PC-3 (cell line): Measurements from ENCODE around the gene UGT1A3. TPM values are rescaled to one million over a fixed set of nuclear protein-coding genes. Genes with fewer than 3 reads are reported as not detected.
"Not testable (repeated sequence)": the region's sequence is repeated elsewhere in the genome, so short reads cannot be mapped to it uniquely, and the experiment has no call there.

Experiments
- ATAC-seq: fragments of 200-7000 bp; cut with Tn5 transposase; 2 replicates; pipeline ENCODE4 v1.9.1; 2020; ENCODE audit warnings: mild to moderate bottlenecking, moderate library complexity
- BruUV-seq: library from RNA; stranded (reverse); fragments of 400-500 nt; replicated peaks from 2 replicates; lab custom pipeline; 2021; lab: Mats Ljungman, UMichigan
- CTCF ChIA-PET: fragments of 300-600 bp; sonication (Branson Sonifier 250); formaldehyde crosslinking; loops from one replicate; lab custom pipeline; 2022; ENCODE audit warnings: antibody characterized with exemption; lab: Charles Lee
- POLR2A ChIA-PET: fragments of 300-600 bp; sonication (Branson Sonifier 250); formaldehyde crosslinking; loops from one replicate; lab custom pipeline; 2022; ENCODE audit warnings: antibody characterized with exemption; ENCODE audit not compliant: unreplicated experiment; lab: Charles Lee
- DNase-seq: peaks from one replicate; pipeline ENCODE4 v3.0.0-alpha.2; 2015
- H2AFZ ChIP-seq: fragments of 300-600 bp; sonication (generic); 2 replicates; pipeline ENCODE4 v1.6.0; 2016; ENCODE audit warnings: antibody characterized with exemption, low read length
- H3F3A ChIP-seq: fragments of 300-600 bp; sonication (generic); one replicate; pipeline ENCODE4 v1.6.0; 2017; ENCODE audit warnings: antibody characterized with exemption, low read length, control low read depth, mild to moderate bottlenecking; ENCODE audit not compliant: unreplicated experiment
- H3K27ac ChIP-seq: fragments of 300-600 bp; sonication (generic); 2 replicates; pipeline ENCODE4 v1.5.1; 2016; ENCODE audit warnings: mild to moderate bottlenecking, low read length
- H3K27me3 ChIP-seq: fragments of 300-600 bp; sonication (generic); 2 replicates; pipeline ENCODE4 v1.6.1; 2016; ENCODE audit warnings: low read length, mixed read lengths
- H3K36me3 ChIP-seq: fragments of 300-600 bp; sonication (generic); 2 replicates; pipeline ENCODE4 v1.6.1; 2016; ENCODE audit warnings: low read depth, mixed run types, low read length, mixed read lengths
- H3K4me1 ChIP-seq: fragments of 300-600 bp; sonication (generic); 2 replicates; pipeline ENCODE4 v1.5.1; 2016; ENCODE audit warnings: low read length; ENCODE audit not compliant: insufficient read depth
- H3K4me2 ChIP-seq: fragments of 300-600 bp; sonication (generic); 2 replicates; pipeline ENCODE4 v1.6.0; 2016; ENCODE audit warnings: low read length
- H3K4me3 ChIP-seq: fragments of 300-600 bp; sonication (generic); 2 replicates; pipeline ENCODE4 v1.5.1; 2016; ENCODE audit warnings: mild to moderate bottlenecking, low read length, mixed read lengths
- H3K79me2 ChIP-seq: fragments of 300-600 bp; sonication (generic); 2 replicates; pipeline ENCODE4 v1.6.1; 2017; ENCODE audit warnings: low read length, mixed read lengths
- H3K9ac ChIP-seq: fragments of 300-600 bp; sonication (generic); 2 replicates; pipeline ENCODE4 v1.6.0; 2016; ENCODE audit warnings: mild to moderate bottlenecking, low read length
- H3K9me2 ChIP-seq: fragments of 300-600 bp; sonication (generic); replicated peaks from 2 replicates; pipeline ENCODE4 v1.6.1; 2016; ENCODE audit warnings: mixed run types, low read length, mixed read lengths
- H3K9me3 ChIP-seq: fragments of 300-600 bp; sonication (generic); 2 replicates; pipeline ENCODE4 v1.6.1; 2016; ENCODE audit warnings: low read length, mixed read lengths
- H4K20me1 ChIP-seq: fragments of 300-600 bp; sonication (generic); 2 replicates; pipeline ENCODE4 v1.6.1; 2016; ENCODE audit warnings: low read length, mixed read lengths
- CTCF ChIP-seq: fragments of 300-600 bp; sonication (generic); conservative IDR thresholded peaks from 2 replicates; pipeline ENCODE4 v1.5.1; 2017; ENCODE audit warnings: antibody characterized with exemption, low read depth, mild to moderate bottlenecking, low read length
- EZH2 ChIP-seq: fragments of 300-600 bp; sonication (generic); IDR thresholded peaks from one replicate; pipeline ENCODE4 v1.6.1; 2017; ENCODE audit warnings: antibody characterized with exemption, mild to moderate bottlenecking, low read length; ENCODE audit not compliant: unreplicated experiment
- EZH2phosphoT487 ChIP-seq: fragments of 300-600 bp; sonication (generic); IDR thresholded peaks from 2 replicates; pipeline ENCODE4 v1.6.1; 2018; ENCODE audit warnings: mild to moderate bottlenecking, antibody characterized with exemption, low read length, borderline replicate concordance
- intact Hi-C: fragments of 100-400 bp; cut with micrococcal nuclease; formaldehyde crosslinking; loops from 2 replicates; pipeline ENCODE4 v1.9.0; 2023
- total RNA-seq: library from RNA; depleted of rRNA; stranded (reverse); fragments of >200 nt; gene quantifications from 2 replicates; pipeline ENCODE4 v1.2.3, GENCODE V29; 2014

The UGT1A3 gene
- total RNA-seq, 1 experiment from 2014 or later: not detected

- intact Hi-C loops: no loop called here
- no peak overlapping the region for H3K9ac ChIP-seq
- no peak for ATAC-seq
Measured at GRCh38 chr2:233746475-233747282, 17.8 kb downstream of the UGT1A3 start.

GRCh38 chr2:233747283-233747544 lies 18.4 kb downstream of the UGT1A3 start:
- Histone ChIP-seq H3K9me2 (no peaks in the 10 kb centered on the region), H3K27me3 (no peaks in the 10 kb centered on the region), H3K9ac (no peak overlapping the region), H3K4me2 (no peak overlapping the region), H2AFZ (no peak overlapping the region), H3F3A (no peaks in the 10 kb centered on the region), H3K36me3 (no peaks in the 10 kb centered on the region), H3K4me1 (no peaks in the 10 kb centered on the region), H3K4me3 (no peak overlapping the region), H3K9me3 (no peaks in the 10 kb centered on the region), H3K79me2 (no peaks in the 10 kb centered on the region), H3K27ac (no peak overlapping the region), H4K20me1 (no peaks in the 10 kb centered on the region)
- no TSS peak for BruUV-seq
- ChIA-PET CTCF (no interaction called here), POLR2A (no interaction called here)
- intact Hi-C loops: no loop called here
- TF ChIP-seq EZH2 (no peak), EZH2phosphoT487 (no peak), CTCF (no peak)
- ATAC-seq: no peak
- DNase-seq: no peak

More at GRCh38 chr2:233746475-233747282, 17.8 kb downstream of the UGT1A3 start:
- ChIA-PET POLR2A (no interaction called here), CTCF (no interaction called here)
- no peaks in the 10 kb centered on the region for H3F3A ChIP-seq
- no peaks in the 10 kb centered on the region for H3K36me3 ChIP-seq
- H3K79me2 ChIP-seq: no peaks in the 10 kb centered on the region
- no peak overlapping the region for H3K4me3 ChIP-seq
- H3K27me3 ChIP-seq: no peaks in the 10 kb centered on the region
- H3K9me3 ChIP-seq: no peaks in the 10 kb centered on the region
- H4K20me1 ChIP-seq: no peaks in the 10 kb centered on the region
- BruUV-seq: no TSS peak
- no peak overlapping the region for H2AFZ ChIP-seq
- no peaks in the 10 kb centered on the region for H3K4me1 ChIP-seq
- DNase-seq: no peak
- no peaks in the 10 kb centered on the region for H3K9me2 ChIP-seq
- no peak overlapping the region for H3K4me2 ChIP-seq
- TF ChIP-seq EZH2 (no peak), CTCF (no peak), EZH2phosphoT487 (no peak)
- H3K27ac ChIP-seq: no peak overlapping the region

- POLR2A ChIA-PET, H3K27ac ChIP-seq, CTCF ChIA-PET, ATAC-seq, H3K9me3 ChIP-seq, H3K9ac ChIP-seq, H3K4me1 ChIP-seq, intact Hi-C loops, H3K9me2 ChIP-seq, H4K20me1 ChIP-seq, H3K4me3 ChIP-seq, H3K36me3 ChIP-seq, H2AFZ ChIP-seq, H3K4me2 ChIP-seq, BruUV-seq, DNase-seq, H3K27me3 ChIP-seq, H3F3A ChIP-seq, H3K79me2 ChIP-seq: not testable (repeated sequence)
Measured at GRCh38 chr2:233750689-233751088, 21.8 kb downstream of the UGT1A3 start.

- H3K9me3 ChIP-seq, H3K4me1 ChIP-seq, H3K4me2 ChIP-seq, H3K9me2 ChIP-seq, DNase-seq, H3K27me3 ChIP-seq, H3K27ac ChIP-seq, H3K36me3 ChIP-seq, H4K20me1 ChIP-seq, H3F3A ChIP-seq, POLR2A ChIA-PET, H3K4me3 ChIP-seq, H3K79me2 ChIP-seq, BruUV-seq, intact Hi-C loops, CTCF ChIA-PET, ATAC-seq, H3K9ac ChIP-seq, H2AFZ ChIP-seq: not testable (repeated sequence)
Measured at GRCh38 chr2:233751212-233752009, 22.6 kb downstream of the UGT1A3 start.
